ENCODE data around the gene FASTKD2.

Gene FASTKD2

GRCh38 chr2:206765242-206766056 is at the start of gene FASTKD2, which contains the start of gene MDH1B:
TSS of gene FASTKD2 (plus strand) at chr2:206765606. CDS start at chr2:206766694, 1,088 bp downstream.
TSS of gene MDH1B (minus strand) at chr2:206765328. CDS start at chr2:206765271, 57 bp downstream.
- DNase-seq, result peak; percentile 91

- no peak for DNase-seq
These were observed 48.8 kb upstream of the FASTKD2 start for GRCh38 chr2:206716623-206717022.

- no peak for DNase-seq
These were observed 47.1 kb upstream of the FASTKD2 start, which contains the start of gene DYTN for GRCh38 chr2:206718296-206718695. TSS of gene DYTN (minus strand) at chr2:206718396. CDS start at chr2:206718279, 117 bp downstream.

- DNase-seq, result no peak
These were observed 44.0 kb upstream of the FASTKD2 start for GRCh38 chr2:206721256-206721920.

DNA sequence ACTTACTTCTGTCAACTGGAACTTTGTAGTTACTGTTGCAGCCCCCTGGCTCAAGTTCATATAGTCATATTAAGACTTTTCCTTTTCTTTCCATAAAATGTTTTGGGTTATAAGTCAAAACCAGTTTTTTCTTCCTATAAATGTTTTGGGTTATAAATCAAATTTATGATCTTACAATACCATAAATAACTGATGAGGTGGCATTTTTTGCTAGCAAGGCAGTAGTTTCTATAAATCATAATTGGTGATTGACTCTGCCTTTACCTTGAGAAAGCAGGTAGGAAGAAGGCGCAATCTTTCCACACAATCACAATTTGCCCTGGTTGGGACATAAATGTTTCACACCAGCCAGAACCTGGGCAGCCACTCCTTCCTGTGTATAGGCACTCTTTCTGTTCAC is 42.1 kb upstream of the FASTKD2 start:
- no peak for DNase-seq

GRCh38 chr2:206727287-206727686 is 38.1 kb upstream of the FASTKD2 start:
- DNase-seq, result no peak

GRCh38 chr2:206728277-206729199 is 36.9 kb upstream of the FASTKD2 start:
- no peak for DNase-seq

- DNase-seq, result no peak
These were observed 32.1 kb upstream of the FASTKD2 start for GRCh38 chr2:206733341-206733740.

DNA sequence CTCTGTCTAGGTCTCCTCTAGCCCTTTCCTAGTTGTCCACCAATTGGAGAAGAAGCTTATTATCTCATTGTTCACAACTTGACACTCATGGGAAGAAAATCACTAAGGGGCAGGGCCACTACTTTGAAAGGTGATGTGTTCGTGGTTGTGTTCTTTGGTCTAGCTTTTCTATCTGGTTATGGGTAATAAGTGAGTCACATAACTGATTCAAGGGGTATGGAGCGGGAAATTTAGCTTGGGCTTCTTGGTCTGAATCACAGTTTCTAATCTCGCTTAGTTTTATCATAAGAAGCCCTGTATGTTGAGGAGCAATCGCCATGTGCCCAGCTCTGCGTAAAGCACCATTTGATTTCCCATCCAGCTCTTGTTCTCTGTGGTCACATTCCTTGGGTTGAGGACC is 28.5 kb upstream of the FASTKD2 start:
- no peak for DNase-seq

DNA sequence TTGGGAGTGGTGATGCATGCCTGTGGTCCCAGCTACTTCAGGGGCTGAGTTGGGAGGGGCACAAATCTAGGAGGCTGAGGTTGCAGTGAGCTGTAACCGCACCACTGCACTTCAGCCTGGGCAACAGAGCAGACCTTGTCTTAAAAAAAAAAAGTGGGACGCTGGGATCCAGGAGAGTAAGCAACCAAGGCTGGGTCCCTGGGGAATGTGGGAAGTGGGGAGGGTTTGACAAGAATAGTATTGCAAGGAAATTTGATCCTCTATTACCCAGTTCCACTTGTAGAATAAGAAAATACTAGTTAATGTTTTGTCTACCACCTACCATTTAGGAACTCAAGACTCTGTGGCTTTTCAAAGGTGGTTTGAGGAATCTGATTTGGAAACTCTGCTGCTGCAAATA is 26.1 kb upstream of the FASTKD2 start:
- no peak for DNase-seq

DNA sequence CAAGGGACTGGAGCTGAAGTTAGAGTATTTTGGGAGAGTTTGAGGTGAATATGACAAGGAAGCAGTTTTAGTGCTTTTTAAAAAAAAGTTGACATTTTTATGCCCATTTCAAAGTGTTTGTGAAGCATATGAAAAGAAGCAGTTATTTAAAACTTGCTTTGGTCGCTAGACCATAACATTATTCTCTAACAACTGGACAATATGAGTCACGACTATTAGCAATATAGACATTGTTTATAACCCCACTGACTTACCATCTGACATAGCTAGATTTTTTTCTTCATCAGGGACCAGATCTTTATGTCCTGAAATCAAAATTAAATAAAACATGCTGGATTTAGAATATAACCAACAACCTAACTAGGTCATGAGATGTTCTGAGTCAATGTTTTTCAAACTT is 24.6 kb upstream of the FASTKD2 start:
- no peak for DNase-seq

GRCh38 chr2:206756816-206757215 is 8.6 kb upstream of the FASTKD2 start:
- no peak for DNase-seq

GRCh38 chr2:206764673-206765241 is 649 bp upstream of the FASTKD2 start:
- DNase-seq, result no peak

DNA sequence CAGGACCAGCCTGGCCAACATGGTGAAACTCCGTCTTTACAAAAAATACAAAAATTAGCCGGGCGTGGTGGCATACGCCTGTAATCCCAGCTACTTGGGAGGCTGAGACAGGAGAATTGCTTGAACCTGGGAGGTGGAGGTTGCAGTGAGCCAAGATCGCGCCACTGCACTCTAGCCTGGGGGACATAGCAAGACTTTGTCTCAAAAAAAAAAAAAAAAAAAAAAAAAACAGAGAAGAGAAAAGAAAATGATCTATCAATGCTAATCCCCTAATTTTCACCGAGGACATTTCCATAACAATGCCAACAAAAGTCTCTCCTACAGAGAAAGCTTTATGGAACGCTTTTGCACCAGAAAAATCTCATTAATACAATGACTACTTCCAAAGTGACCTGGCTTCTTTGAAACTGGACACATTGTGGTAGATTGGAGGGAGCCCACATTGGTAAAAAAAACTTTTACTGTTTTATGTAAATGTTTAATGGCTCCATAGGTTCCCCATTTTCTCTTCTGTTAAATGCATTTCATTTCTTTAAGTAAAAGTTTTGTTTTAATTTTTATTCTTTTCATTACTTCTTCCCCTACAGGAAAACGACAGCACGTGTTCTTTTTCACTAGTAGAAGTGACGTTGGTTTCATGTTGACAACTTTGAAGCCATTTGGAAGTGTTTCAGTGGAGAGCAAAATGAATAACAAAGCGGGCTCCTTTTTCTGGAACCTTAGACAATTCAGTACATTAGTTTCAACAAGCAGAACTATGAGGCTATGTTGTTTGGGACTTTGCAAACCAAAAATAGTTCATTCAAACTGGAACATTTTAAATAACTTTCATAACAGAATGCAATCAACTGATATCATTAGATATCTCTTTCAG is 888 bp downstream of the FASTKD2 start:
- no peak for DNase-seq

GRCh38 chr2:206774871-206775270 is 9.5 kb downstream of the FASTKD2 start:
- no peak for DNase-seq

DNA sequence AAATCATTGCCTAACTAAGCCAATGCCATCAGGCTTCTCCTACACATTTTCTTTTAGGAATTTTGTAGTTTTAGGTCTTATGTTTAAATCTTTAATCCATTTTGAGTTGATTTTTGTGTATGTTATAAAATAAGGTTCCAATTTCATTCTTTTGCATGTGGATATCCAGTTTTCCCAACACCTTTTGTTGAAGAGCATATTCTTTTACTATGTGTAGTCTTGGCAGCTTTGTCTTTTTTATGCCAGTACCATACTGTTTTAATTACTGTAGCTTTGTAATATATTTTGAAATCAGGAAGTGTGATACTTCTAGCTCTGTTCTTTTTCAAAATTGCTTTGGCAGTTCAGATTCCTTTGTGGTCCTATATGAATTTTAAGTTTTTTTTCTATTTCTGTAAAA is 11.0 kb downstream of the FASTKD2 start:
- DNase-seq, result no peak

- DNase-seq, result no peak
These were observed 15.3 kb downstream of the FASTKD2 start for GRCh38 chr2:206780671-206781070.

DNA sequence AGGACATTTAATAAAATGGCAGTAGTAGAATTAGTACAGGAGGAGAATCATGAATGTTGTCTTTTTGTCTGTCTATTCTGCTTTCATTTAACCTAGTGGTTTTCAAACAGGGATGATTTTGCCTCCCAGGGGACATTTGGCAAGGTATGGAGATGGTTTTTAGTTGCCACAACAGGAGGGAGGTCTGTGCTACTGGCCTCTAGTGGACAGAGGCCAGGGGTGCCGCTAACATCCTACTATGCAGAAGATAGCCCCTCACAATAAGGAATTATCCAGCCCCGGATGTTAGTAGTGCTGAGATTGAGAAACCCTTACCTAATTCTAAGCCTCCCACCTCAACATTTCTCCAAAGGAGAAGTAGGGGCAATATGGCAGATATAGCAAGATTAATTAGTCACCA is 18.3 kb downstream of the FASTKD2 start:
- no peak for DNase-seq

DNA sequence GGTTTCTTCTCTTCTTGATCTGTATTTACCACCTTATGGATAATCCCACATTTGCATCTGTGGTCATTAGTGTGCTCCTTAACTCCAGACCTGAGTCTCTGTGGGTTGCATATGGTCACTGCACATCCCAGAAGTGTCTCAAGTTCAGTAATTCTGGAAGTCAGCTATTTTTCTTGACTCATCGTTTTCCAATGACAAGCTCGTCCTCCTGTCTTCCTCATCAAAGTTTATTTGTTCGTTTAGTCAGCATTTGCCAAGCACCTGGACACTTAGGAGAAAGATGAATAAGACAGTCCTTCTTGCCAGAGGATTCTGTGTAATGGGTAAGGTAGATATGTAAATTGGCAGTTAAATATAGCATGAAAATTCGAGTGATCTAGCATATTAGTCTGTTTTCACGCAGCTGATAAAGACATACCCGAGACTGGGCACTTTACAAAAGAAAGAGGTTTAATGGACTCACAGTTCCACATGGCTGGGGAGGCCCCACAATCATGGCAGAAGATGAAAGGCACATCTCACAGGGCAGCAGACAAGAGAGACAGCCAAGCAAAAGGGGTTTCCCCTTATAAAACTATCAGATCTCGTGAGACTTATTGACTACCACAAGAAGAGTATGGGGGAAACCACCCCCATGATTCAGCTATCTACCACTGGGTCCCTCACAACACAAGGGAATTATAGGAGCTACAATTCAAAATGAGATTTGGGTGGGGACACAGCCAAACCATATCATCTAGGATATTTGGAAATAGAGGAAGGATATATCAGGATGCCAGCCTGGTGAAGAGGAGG is 19.4 kb downstream of the FASTKD2 start:
- no peak for DNase-seq

- DNase-seq, result no peak
These were observed 25.0 kb downstream of the FASTKD2 start for GRCh38 chr2:206790311-206790935.

Measured in activated CD8-positive, alpha-beta memory T cell treated with anti-CD3 and anti-CD28 coated beads, Interleukin-2, amount 50 U/mL, for 48 hours (primary cell).